NCI-H82 (cell line): ENCODE data around the gene LRFN3.
"Not testable (repeated sequence)": the region's sequence is repeated elsewhere in the genome, so short reads cannot be mapped to it uniquely, and the experiment has no call there.

Source experiments
- DNase-seq: peaks from one replicate; lab custom pipeline; 2025; lab: John Stamatoyannopoulos, UW

Gene LRFN3

GRCh38 chr19:35905178-35905727 lies 30.9 kb upstream of the LRFN3 start:
- DNase-seq = no peak

- peak; percentile 16 for DNase-seq
Measured at GRCh38 chr19:35907377-35907745, 28.8 kb upstream of the LRFN3 start.

GRCh38 chr19:35908010-35908441 lies 28.1 kb upstream of the LRFN3 start, which contains the start of gene TYROBP:
Gene TYROBP, minus strand, starts transcription at chr19:35908295. Its CDS starts 67 bp downstream, at chr19:35908228.
- no peak for DNase-seq

GRCh38 chr19:35908973-35909683 lies 27.0 kb upstream of the LRFN3 start:
- DNase-seq = peak; percentile 26

GRCh38 chr19:35909684-35910035 lies 26.5 kb upstream of the LRFN3 start:
- no peak for DNase-seq

- not testable (repeated sequence) for DNase-seq
Measured at GRCh38 chr19:35910355-35910754, 25.8 kb upstream of the LRFN3 start.

- peak; percentile 13 for DNase-seq
Measured at GRCh38 chr19:35911173-35911572, 25.0 kb upstream of the LRFN3 start.

GRCh38 chr19:35911790-35912189 lies 24.4 kb upstream of the LRFN3 start:
- no peak for DNase-seq

- DNase-seq = no peak
Measured at GRCh38 chr19:35913589-35913988, 22.6 kb upstream of the LRFN3 start.

- no peak for DNase-seq
Measured at GRCh38 chr19:35915443-35915842, 20.7 kb upstream of the LRFN3 start.

- DNase-seq = no peak
Measured at GRCh38 chr19:35919306-35919705, 16.9 kb upstream of the LRFN3 start.

GRCh38 chr19:35921012-35921411 lies 15.2 kb upstream of the LRFN3 start:
- no peak for DNase-seq

GRCh38 chr19:35925501-35925900 lies 10.7 kb upstream of the LRFN3 start:
- no peak for DNase-seq

GRCh38 chr19:35928507-35928906 lies 7.7 kb upstream of the LRFN3 start:
- no peak for DNase-seq

- no peak for DNase-seq
Measured at GRCh38 chr19:35929876-35930275, 6.3 kb upstream of the LRFN3 start.

GRCh38 chr19:35931161-35931873 lies 4.9 kb upstream of the LRFN3 start:
- peak; percentile 100 for DNase-seq

GRCh38 chr19:35931874-35932202 lies 4.3 kb upstream of the LRFN3 start:
- DNase-seq = no peak

- no peak for DNase-seq
Measured at GRCh38 chr19:35932291-35932936, 3.8 kb upstream of the LRFN3 start.

- no peak for DNase-seq
Measured at GRCh38 chr19:35936738-35937268, 629 bp downstream of the LRFN3 start.

GRCh38 chr19:35937345-35938281 lies 1.4 kb downstream of the LRFN3 start:
- peak; percentile 28 for DNase-seq
